ENCODE results near the gene DGKH.

The DGKH gene

GRCh38 chr13:42219051-42219450, 170.6 kb downstream of the DGKH start:
- Histone ChIP-seq H3K9me3 (replicated peaks; ENCODE audit: insufficient read depth, low read length) (no peaks in the 10 kb centered on the region), H3K79me2 (ENCODE audit: low read length) (no peaks in the 10 kb centered on the region), H3K27me3 (replicated peaks; ENCODE audit: insufficient read depth, low read length) (no peaks in the 10 kb centered on the region), H3K9ac (ENCODE audit: low read length) (no peak overlapping the region), H3K4me3 (ENCODE audit: low read length) (no peak overlapping the region), H3K9me2 (replicated peaks; ENCODE audit: insufficient read depth, low read length) (no peaks in the 10 kb centered on the region), H4K20me1 (ENCODE audit: insufficient read depth, low read length) (no peaks in the 10 kb centered on the region), H2AFZ (ENCODE audit: low read length) (no peak overlapping the region), H3F3A (ENCODE audit: insufficient read depth, low read length) (no peaks in the 10 kb centered on the region), H3K4me2 (ENCODE audit: low read depth, low read length) (no peak overlapping the region), H3K4me1 (ENCODE audit: low read length) (no peaks in the 10 kb centered on the region), H3K27ac (ENCODE audit: low read length) (no peak overlapping the region), H3K36me3 (replicated peaks; ENCODE audit: insufficient read depth, low read length) (no peaks in the 10 kb centered on the region)
- no peak for DNase-seq
- TF ChIP-seq EZH2 (optimal IDR thresholded peaks at IDR 0.05; ENCODE audit: low read depth, low read length) (no peak), CTCF (IDR thresholded peaks at IDR 0.05; ENCODE audit: low read length) (no peak), EZH2phosphoT487 (IDR thresholded peaks at IDR 0.05; ENCODE audit: low read length) (no peak)

- Histone ChIP-seq H4K20me1 (ENCODE audit: insufficient read depth, low read length) (no peaks in the 10 kb centered on the region), H3K4me3 (ENCODE audit: low read length) (no peak overlapping the region)
These were observed 171.4 kb downstream of the DGKH start for GRCh38 chr13:42219876-42220275.

GRCh38 chr13:42221121-42221765, 172.8 kb downstream of the DGKH start:
- no peaks in the 10 kb centered on the region for H3K9me2 ChIP-seq (replicated peaks; ENCODE audit: insufficient read depth, low read length)
- no peak for DNase-seq
- H3K27me3 ChIP-seq (replicated peaks; ENCODE audit: insufficient read depth, low read length), result no peaks in the 10 kb centered on the region
- no peak overlapping the region for H3K9ac ChIP-seq (ENCODE audit: low read length)
- no peak overlapping the region for H3K4me3 ChIP-seq (ENCODE audit: low read length)
- no peak overlapping the region for H2AFZ ChIP-seq (ENCODE audit: low read length)
- no peaks in the 10 kb centered on the region for H3K36me3 ChIP-seq (replicated peaks; ENCODE audit: insufficient read depth, low read length)
- H3K27ac ChIP-seq (ENCODE audit: low read length), result no peak overlapping the region
- H3K9me3 ChIP-seq (replicated peaks; ENCODE audit: insufficient read depth, low read length), result no peaks in the 10 kb centered on the region
- TF ChIP-seq CTCF (IDR thresholded peaks at IDR 0.05; ENCODE audit: low read length) (no peak), EZH2phosphoT487 (IDR thresholded peaks at IDR 0.05; ENCODE audit: low read length) (no peak), EZH2 (optimal IDR thresholded peaks at IDR 0.05; ENCODE audit: low read depth, low read length) (no peak)
- no peaks in the 10 kb centered on the region for H3K79me2 ChIP-seq (ENCODE audit: low read length)
- no peak overlapping the region for H3K4me2 ChIP-seq (ENCODE audit: low read depth, low read length)
- no peaks in the 10 kb centered on the region for H4K20me1 ChIP-seq (ENCODE audit: insufficient read depth, low read length)
- H3F3A ChIP-seq (ENCODE audit: insufficient read depth, low read length), result no peaks in the 10 kb centered on the region
- no peaks in the 10 kb centered on the region for H3K4me1 ChIP-seq (ENCODE audit: low read length)

More at GRCh38 chr13:42219876-42220275, 171.4 kb downstream of the DGKH start:
- no peak overlapping the region for H3K27ac ChIP-seq (ENCODE audit: low read length)
- no peaks in the 10 kb centered on the region for H3F3A ChIP-seq (ENCODE audit: insufficient read depth, low read length)
- H3K4me1 ChIP-seq (ENCODE audit: low read length), result no peaks in the 10 kb centered on the region
- H3K27me3 ChIP-seq (replicated peaks; ENCODE audit: insufficient read depth, low read length), result no peaks in the 10 kb centered on the region
- no peak for DNase-seq
- TF ChIP-seq EZH2 (optimal IDR thresholded peaks at IDR 0.05; ENCODE audit: low read depth, low read length) (no peak), CTCF (IDR thresholded peaks at IDR 0.05; ENCODE audit: low read length) (no peak), EZH2phosphoT487 (IDR thresholded peaks at IDR 0.05; ENCODE audit: low read length) (no peak)
- no peak overlapping the region for H3K9ac ChIP-seq (ENCODE audit: low read length)
- H2AFZ ChIP-seq (ENCODE audit: low read length), result no peak overlapping the region
- H3K36me3 ChIP-seq (replicated peaks; ENCODE audit: insufficient read depth, low read length), result no peaks in the 10 kb centered on the region
- H3K79me2 ChIP-seq (ENCODE audit: low read length), result no peaks in the 10 kb centered on the region
- H3K4me2 ChIP-seq (ENCODE audit: low read depth, low read length), result no peak overlapping the region
- H3K9me3 ChIP-seq (replicated peaks; ENCODE audit: insufficient read depth, low read length), result no peaks in the 10 kb centered on the region
- no peaks in the 10 kb centered on the region for H3K9me2 ChIP-seq (replicated peaks; ENCODE audit: insufficient read depth, low read length)
